Measurements from ENCODE around the gene USB1.

Gene USB1, protein sequence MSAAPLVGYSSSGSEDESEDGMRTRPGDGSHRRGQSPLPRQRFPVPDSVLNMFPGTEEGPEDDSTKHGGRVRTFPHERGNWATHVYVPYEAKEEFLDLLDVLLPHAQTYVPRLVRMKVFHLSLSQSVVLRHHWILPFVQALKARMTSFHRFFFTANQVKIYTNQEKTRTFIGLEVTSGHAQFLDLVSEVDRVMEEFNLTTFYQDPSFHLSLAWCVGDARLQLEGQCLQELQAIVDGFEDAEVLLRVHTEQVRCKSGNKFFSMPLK

GRCh38 chr16:58000706-58001676 is at the start of gene USB1:
USB1 (plus strand) TSS chr16:58001407; CDS start chr16:58001484, 77 bp downstream.
- DNase-seq (ENCODE audit: low read depth): no peak

- no peak for DNase-seq (ENCODE audit: low read depth)
Measured at GRCh38 chr16:57952909-57953308, 48.3 kb upstream of the USB1 start.

DNA sequence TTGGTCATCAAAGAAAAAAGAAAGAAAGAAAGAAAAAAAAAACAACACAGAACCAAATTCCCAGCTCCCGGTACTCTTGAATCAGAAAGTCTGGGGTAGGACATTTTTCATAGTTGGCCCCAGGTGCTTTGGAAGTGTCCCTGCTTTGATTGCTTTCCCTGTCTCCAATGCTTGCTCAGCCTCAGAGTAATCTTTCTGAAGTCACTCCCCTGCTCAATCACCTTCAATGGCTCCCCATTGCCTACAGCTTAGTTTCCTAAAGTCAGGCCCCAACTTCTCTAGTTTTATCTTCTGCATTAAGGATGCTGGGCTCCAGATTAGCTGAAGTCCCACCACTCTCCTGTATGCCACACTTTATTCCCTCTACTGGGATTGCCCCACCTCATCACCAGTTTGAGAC is 47.4 kb upstream of the USB1 start:
- DNase-seq (ENCODE audit: low read depth): no peak

DNA sequence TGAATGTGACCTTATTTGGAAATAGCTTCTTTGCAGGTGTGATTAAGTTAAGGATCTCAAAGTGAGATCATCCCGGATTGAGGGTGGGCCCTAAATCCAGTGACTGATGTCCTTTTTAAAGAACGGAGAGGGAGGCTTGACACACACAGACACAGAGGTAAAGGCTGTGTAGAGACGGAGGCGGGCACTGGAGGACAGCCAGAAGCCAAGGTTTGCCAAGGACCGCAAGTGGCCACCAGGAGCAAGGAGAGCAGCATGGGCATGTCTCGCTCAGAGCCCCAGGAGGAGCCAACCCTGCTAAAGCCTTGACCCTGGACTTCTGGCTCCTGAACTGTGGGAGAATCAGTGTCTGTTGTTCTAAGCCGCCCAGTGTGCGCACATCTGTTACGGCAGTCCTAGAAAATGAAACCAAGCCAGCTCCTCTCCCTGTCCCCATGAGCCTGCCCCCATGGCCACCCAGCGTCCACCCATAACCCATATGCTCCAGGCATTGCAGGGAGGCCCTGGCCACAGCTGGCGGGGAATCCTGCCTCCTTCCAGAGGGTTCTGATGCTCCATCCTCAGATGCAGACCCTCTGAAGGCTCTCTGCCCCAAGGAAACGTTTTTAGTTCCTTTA is 45.5 kb upstream of the USB1 start:
- DNase-seq (ENCODE audit: low read depth): no peak

DNA sequence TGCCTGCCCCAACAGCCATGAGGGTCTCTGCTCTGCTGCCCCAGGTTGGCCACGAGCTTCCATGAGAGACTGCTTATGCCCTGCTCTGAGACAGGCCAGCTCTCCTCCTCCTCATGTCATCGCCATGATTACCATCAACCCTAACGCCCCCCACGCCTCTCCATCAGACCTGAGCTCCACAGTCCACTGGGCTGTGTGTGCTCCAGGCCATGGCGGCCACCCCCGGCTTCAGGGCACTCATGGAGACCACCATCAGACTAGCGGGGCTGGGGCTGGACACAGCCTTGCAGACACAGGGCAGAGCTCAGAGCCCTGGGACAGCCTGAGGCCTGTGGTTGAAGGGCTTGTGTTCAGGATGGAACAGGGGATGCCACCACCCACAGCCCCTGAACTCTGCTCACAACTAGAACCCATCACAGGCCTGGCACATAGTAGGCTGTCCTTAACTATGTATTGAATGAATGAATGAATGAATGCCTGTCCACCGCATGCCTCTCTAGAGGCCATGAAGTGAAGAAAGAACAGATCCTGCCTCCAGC is 44.9 kb upstream of the USB1 start:
- DNase-seq (ENCODE audit: low read depth): no peak

GRCh38 chr16:57956924-57957672 is 44.1 kb upstream of the USB1 start:
- DNase-seq (ENCODE audit: low read depth): no peak

GRCh38 chr16:57957673-57958392 is 43.4 kb upstream of the USB1 start:
- DNase-seq (ENCODE audit: low read depth): no peak

- no peak for DNase-seq (ENCODE audit: low read depth)
Measured at GRCh38 chr16:57958544-57958943, 42.7 kb upstream of the USB1 start.

DNA sequence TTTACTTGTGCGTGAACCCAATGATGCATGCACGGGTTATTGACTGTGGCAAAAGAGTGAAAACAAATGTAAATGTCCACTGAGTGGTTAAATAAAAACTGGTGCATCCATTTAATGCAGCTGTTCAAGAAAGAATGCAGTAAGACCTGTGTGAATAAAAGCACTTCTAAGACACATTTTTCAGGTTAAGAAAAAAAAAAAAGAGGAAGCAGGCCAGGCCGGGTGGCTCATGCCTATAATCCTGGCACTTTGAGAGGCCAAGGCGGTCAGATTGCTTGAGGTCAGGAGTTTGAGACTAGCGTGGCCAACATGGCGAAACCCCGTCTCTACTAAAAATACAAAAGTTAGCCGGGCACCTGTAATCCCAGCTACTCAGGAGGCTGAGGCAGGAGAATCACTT is 42.1 kb upstream of the USB1 start:
- DNase-seq (ENCODE audit: low read depth): no peak

- DNase-seq (ENCODE audit: low read depth): no peak
Measured at GRCh38 chr16:57959804-57960203, 41.4 kb upstream of the USB1 start.

DNA sequence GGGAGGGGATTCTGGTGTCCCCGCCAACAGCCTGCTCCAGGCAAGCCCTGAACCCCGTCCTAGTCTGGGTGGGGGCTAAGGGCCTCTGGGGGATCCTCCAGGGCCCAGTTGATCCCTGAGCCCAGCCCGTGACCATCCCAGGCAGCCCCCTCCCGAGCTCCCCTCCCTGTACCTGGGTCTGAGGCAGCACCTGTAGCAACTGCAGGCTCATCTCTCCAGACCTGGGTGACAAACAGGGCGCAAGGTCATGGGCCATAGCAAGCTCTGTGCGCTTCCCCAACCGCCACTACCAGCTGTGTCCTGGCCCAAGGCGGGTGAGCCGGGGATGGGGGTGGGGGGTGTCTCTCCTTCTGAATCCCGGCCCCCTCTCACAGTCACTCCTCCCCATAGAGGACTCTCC is 40.9 kb upstream of the USB1 start:
- DNase-seq (ENCODE audit: low read depth): no peak

- DNase-seq (ENCODE audit: low read depth): no peak
Measured at GRCh38 chr16:57960826-57961472, 40.3 kb upstream of the USB1 start.

DNA sequence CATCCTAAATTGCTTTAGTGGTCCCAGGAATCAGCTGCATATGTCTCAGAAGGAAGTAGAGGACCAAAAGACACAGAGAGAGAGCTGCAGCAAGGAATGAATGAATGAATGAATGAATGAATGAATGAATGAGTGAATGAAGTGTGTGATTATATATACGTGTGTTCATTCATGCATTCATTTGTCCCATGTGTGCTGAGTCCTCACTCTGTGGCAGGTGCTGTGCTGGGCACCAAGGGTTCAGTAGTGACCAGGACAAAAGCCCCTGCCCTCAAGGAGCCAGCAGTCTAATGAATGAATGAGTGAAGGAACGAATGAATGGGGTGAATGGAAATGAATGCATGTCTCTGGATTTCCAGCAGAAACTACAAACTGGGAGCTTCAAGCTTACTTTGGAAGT is 39.7 kb upstream of the USB1 start:
- DNase-seq (ENCODE audit: low read depth): no peak

- DNase-seq (ENCODE audit: low read depth): no peak
Measured at GRCh38 chr16:57962046-57962445, 39.2 kb upstream of the USB1 start.

DNA sequence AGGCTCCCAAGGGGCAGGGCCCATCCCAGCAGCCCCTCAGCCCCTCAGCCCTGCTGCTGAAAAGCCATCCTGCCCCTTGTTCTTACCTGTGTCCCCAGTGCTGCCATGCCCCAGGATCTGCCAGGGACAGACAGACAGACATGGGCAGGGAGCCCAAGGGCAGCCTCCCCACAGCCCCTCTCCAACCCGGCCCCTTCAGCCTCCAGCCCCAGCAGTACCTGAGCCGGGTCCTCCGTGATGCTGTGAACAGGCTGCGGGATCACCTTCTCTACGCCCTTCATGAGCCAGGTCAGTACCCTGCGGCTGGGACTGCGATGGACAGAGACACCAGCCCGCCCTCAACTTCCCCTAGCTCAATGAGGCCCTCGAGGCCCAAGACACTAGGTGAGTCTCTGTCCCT is 38.5 kb upstream of the USB1 start:
- no peak for DNase-seq (ENCODE audit: low read depth)

GRCh38 chr16:57964157-57964700 is 37.0 kb upstream of the USB1 start:
- DNase-seq (ENCODE audit: low read depth): no peak

- DNase-seq (ENCODE audit: low read depth): no peak
Measured at GRCh38 chr16:57966204-57966771, 34.9 kb upstream of the USB1 start.

GRCh38 chr16:57966986-57967385 is 34.2 kb upstream of the USB1 start:
- no peak for DNase-seq (ENCODE audit: low read depth)

DNA sequence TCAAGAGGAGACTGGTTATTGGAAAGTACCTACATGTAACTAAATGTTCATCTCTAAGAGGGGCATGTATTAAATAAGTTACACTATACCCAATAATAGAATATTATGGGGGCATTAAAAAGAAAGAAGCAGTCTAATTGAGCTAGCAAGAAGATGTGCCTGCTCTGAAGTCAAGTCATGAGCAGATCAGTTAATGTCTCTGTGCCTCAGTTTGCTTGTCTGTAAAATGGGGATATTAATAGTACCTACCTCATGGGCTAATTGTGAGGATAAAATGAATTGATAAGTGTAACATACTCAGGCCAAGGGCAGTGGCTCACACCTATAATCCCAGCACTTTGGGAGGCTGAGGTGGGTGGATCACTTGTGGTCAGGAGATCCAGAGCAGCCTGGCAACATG is 33.3 kb upstream of the USB1 start:
- DNase-seq (ENCODE audit: low read depth): no peak
